Effector memory CD8-positive, alpha-beta T cell (primary cell): ENCODE measurements around the gene IL3RA.
"Not testable (repeated sequence)": the region's sequence is repeated elsewhere in the genome, so short reads cannot be mapped to it uniquely, and the experiment has no call there.

Experiments
- ATAC-seq: fragments of 150-1000 bp; cut with Tn5 transposase; replicated peaks from 2 replicates; pipeline ENCODE4 v1.10.0; 2021; ENCODE audit warnings: mild to moderate bottlenecking, moderate library complexity
- DNase-seq, 3 experiments: peaks; one replicate each; pipeline ENCODE4 v3.0.0; 2021
- H3K27ac Mint-ChIP-seq, 2 donors: one replicate each; pipeline ENCODE4 v1.8.0; 2022; ENCODE audit warnings: mild to moderate bottlenecking in 2 of 2, mixed read lengths in 2 of 2, moderate library complexity in 2 of 2
- H3K27me3 Mint-ChIP-seq, 2 donors: one replicate each; pipeline ENCODE4 v1.8.0; 2022; ENCODE audit warnings: mixed read lengths in 2 of 2
- H3K36me3 Mint-ChIP-seq: one replicate; pipeline ENCODE4 v1.8.0; 2022; ENCODE audit warnings: mild to moderate bottlenecking, moderate library complexity, mixed read lengths; ENCODE audit not compliant: insufficient read depth
- H3K4me1 Mint-ChIP-seq, 2 donors: one replicate each; pipeline ENCODE4 v1.8.0; 2022; ENCODE audit warnings: low read depth in 2 of 2, mixed read lengths in 2 of 2
- H3K4me3 Mint-ChIP-seq, 2 donors: one replicate each; pipeline ENCODE4 v1.8.0; 2022; ENCODE audit warnings: mild to moderate bottlenecking in 2 of 2, mixed read lengths in 2 of 2, moderate library complexity in 2 of 2
- H3K9me3 Mint-ChIP-seq, 2 donors: one replicate each; pipeline ENCODE4 v1.8.0; 2022; ENCODE audit warnings: mixed read lengths in 2 of 2

IL3RA gene

DNA sequence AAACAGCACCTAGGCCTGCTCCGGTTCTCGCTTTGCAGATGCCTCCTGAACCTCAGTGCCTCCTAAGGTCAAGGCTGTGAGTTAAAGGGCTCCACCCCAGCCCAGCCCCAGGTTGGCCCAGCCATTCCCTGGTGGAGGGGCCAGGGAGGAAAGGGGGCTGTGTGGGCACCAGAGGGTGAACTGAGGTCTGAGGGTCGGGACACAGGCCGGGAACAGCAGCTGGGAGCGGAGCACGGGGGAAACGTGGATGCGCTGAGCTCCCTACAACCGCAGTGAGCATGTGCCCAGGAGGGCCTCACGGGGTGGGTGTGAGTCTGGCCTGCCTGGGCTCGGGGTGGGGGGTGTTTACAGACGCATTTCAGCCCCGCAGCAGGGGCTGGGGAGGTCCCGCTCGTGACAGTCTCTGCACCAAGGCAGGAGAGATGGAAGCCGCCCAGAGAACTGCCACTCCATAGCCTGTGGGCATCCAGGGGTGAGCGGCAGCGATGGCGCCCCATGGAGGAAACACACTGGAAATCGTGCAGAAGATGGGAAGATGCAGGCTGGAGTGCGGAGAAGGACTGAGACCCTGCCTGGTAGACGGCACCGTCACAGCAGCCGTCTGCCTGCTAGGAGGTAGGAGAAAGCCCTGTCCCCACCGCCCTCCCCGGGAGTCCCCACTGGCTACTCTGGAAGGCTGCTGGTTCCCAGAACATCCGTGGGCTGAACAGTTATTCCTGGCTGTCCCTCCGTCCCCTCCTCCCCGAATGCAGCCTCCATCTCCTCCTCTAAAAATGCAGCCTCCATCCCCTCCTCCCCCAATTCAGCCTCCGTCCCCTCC, 65.2 kb downstream of the IL3RA start:
- H3K27me3 Mint-ChIP-seq = no peaks in the 10 kb centered on the region
- no peak overlapping the region for H3K4me3 Mint-ChIP-seq
- no peak overlapping the region for H3K27ac Mint-ChIP-seq
- H3K36me3 Mint-ChIP-seq = peaks cover 3% of the 10 kb centered on the region
- no peaks in the 10 kb centered on the region for H3K9me3 Mint-ChIP-seq
- no peak for DNase-seq
- no peak for ATAC-seq
- H3K4me1 Mint-ChIP-seq = peaks cover under 1 to 2% of the 10 kb centered on the region in 2 donors

GRCh38 chrX:1403228-1403627, 66.6 kb downstream of the IL3RA start:
- no peak overlapping the region for H3K27ac Mint-ChIP-seq
- no peaks in the 10 kb centered on the region for H3K27me3 Mint-ChIP-seq
- H3K36me3 Mint-ChIP-seq = no peaks in the 10 kb centered on the region
- no peak for DNase-seq
- no peaks in the 10 kb centered on the region for H3K4me1 Mint-ChIP-seq
- no peak for ATAC-seq
- H3K9me3 Mint-ChIP-seq = no peaks in the 10 kb centered on the region
- H3K4me3 Mint-ChIP-seq = no peak overlapping the region

DNA sequence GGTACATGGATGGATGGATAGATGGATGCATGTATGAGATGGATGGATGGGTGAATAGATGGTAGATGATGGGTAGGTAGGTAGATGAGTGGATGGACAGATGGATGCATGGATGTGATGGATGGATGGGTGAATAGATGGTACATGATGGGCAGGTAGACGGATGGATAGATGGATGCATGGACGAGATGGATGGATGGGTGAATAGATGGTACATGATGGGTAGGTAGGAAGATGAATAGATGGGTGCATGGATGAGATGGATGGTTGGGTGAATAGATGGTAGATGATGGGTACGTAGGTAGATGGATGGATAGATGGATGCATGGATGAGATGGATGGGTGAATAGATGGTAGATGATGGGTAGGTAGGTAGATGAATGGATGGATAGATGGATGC, 67.3 kb downstream of the IL3RA start:
- not testable (repeated sequence) for H3K4me3 Mint-ChIP-seq, H3K9me3 Mint-ChIP-seq, ATAC-seq, H3K36me3 Mint-ChIP-seq, DNase-seq, H3K4me1 Mint-ChIP-seq, H3K27ac Mint-ChIP-seq, H3K27me3 Mint-ChIP-seq

- H3K27me3 Mint-ChIP-seq, H3K4me3 Mint-ChIP-seq, H3K9me3 Mint-ChIP-seq, H3K4me1 Mint-ChIP-seq, H3K27ac Mint-ChIP-seq, ATAC-seq, H3K36me3 Mint-ChIP-seq, DNase-seq: not testable (repeated sequence)
Observed at GRCh38 chrX:1405769-1406168, 69.2 kb downstream of the IL3RA start.

- ATAC-seq = no peak
- Mint-ChIP-seq H3K4me3 (no peak overlapping the region), H3K36me3 (peaks cover under 1% of the 10 kb centered on the region), H3K27ac (no peak overlapping the region), H3K27me3 (no peaks in the 10 kb centered on the region), H3K9me3 (no peaks in the 10 kb centered on the region), H3K4me1 (no peaks in the 10 kb centered on the region)
- DNase-seq = no peak
Observed at GRCh38 chrX:1407035-1407434, 70.5 kb downstream of the IL3RA start.

GRCh38 chrX:1411326-1411725, 74.7 kb downstream of the IL3RA start:
- no peaks in the 10 kb centered on the region for H3K9me3 Mint-ChIP-seq
- ATAC-seq = no peak
- no peak for DNase-seq
- no peak overlapping the region for H3K4me3 Mint-ChIP-seq
- H3K27ac Mint-ChIP-seq = no peak overlapping the region
- H3K4me1 Mint-ChIP-seq = peaks cover 0 to 4% of the 10 kb centered on the region in 2 donors
- peaks cover 9% of the 10 kb centered on the region for H3K36me3 Mint-ChIP-seq
- H3K27me3 Mint-ChIP-seq = no peaks in the 10 kb centered on the region

GRCh38 chrX:1412551-1413161, 76.1 kb downstream of the IL3RA start:
- Mint-ChIP-seq H3K36me3 (peaks cover 9% of the 10 kb centered on the region), H3K27ac (no peak overlapping the region), H3K27me3 (no peaks in the 10 kb centered on the region), H3K4me1 (peaks cover 0 to 4% of the 10 kb centered on the region in 2 donors), H3K4me3 (no peak overlapping the region), H3K9me3 (no peaks in the 10 kb centered on the region)
- DNase-seq (no peak), ATAC-seq (no peak)

- no peak overlapping the region for H3K27ac Mint-ChIP-seq
- peaks cover 0 to 4% of the 10 kb centered on the region in 2 donors for H3K9me3 Mint-ChIP-seq
- H3K27me3 Mint-ChIP-seq = no peaks in the 10 kb centered on the region
- ATAC-seq (no peak), DNase-seq (no peak)
- H3K36me3 Mint-ChIP-seq = peaks cover 9% of the 10 kb centered on the region
- H3K4me3 Mint-ChIP-seq = no peak overlapping the region
- peaks cover 0 to 13% of the 10 kb centered on the region in 2 donors for H3K4me1 Mint-ChIP-seq
Observed at GRCh38 chrX:1416327-1416784, 79.8 kb downstream of the IL3RA start.

GRCh38 chrX:1416965-1417760, 80.6 kb downstream of the IL3RA start:
- H3K4me3 Mint-ChIP-seq = no peak overlapping the region
- ATAC-seq (no peak), DNase-seq (no peak)
- H3K36me3 Mint-ChIP-seq = peaks cover 7% of the 10 kb centered on the region
- H3K27me3 Mint-ChIP-seq = no peaks in the 10 kb centered on the region
- peaks cover 0 to 4% of the 10 kb centered on the region in 2 donors for H3K9me3 Mint-ChIP-seq
- H3K4me1 Mint-ChIP-seq = peaks cover 0 to 13% of the 10 kb centered on the region in 2 donors
- no peak overlapping the region for H3K27ac Mint-ChIP-seq

DNA sequence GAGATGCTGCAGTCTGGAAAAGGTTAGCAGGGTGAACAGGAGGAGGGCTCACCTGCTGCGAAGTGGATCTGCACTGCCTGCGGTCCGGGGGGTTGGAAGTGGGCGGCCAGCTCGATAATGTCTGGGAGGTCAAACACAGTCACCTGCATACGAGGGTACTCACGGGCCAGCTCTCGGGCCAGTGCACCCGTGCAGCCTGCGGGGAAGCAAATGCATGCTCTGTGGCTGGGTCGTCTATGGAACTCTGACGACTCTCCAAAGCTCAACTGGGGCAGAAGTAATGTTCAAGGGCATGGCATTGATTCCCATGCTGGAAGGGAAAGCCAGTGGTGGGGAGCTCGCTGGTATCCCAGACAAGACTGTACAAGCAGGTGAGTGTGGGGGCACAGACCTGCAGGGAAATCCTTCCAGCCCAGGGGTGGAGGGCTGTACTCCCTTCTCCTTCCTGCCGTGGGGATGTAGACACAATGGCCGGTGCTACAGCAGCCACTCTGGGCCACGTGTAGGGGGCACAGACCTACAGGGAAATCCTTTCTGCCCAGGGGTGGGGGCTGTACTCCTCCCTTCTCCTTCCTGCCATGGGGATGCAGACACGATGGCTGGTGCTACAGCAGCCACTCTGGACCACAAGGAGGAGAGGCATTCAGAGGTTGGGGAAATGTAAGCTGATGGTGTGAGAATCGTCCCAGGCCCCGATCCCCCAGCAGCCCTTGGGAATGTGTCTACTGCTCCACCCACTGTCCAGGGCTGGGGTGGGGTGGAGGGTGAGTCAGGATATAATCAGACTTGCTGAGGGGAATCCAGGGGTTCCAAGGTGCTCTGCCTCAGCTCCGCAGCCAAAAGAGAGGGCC, 81.6 kb downstream of the IL3RA start:
- Mint-ChIP-seq H3K4me1 (peaks cover 0 to 13% of the 10 kb centered on the region in 2 donors), H3K36me3 (peaks cover 6% of the 10 kb centered on the region), H3K27me3 (no peaks in the 10 kb centered on the region), H3K27ac (no peak overlapping the region), H3K9me3 (peaks cover 0 to 4% of the 10 kb centered on the region in 2 donors), H3K4me3 (no peak overlapping the region)
- ATAC-seq = no peak
- DNase-seq = no peak

GRCh38 chrX:1418901-1419544, 82.4 kb downstream of the IL3RA start:
- H3K4me3 Mint-ChIP-seq = no peak overlapping the region
- DNase-seq = no peak
- no peaks in the 10 kb centered on the region for H3K27me3 Mint-ChIP-seq
- H3K27ac Mint-ChIP-seq = peak overlapping the region in 1 of 2 donors; percentile 11
- peaks cover 6 to 12% of the 10 kb centered on the region in 2 donors for H3K9me3 Mint-ChIP-seq
- H3K4me1 Mint-ChIP-seq = peaks cover 0 to 10% of the 10 kb centered on the region in 2 donors
- ATAC-seq = no peak
- H3K36me3 Mint-ChIP-seq = peaks cover 8% of the 10 kb centered on the region

GRCh38 chrX:1419545-1420355, 83.2 kb downstream of the IL3RA start:
- Mint-ChIP-seq H3K36me3 (peaks cover 8% of the 10 kb centered on the region), H3K9me3 (peaks cover 13 to 17% of the 10 kb centered on the region in 2 donors), H3K4me3 (no peak overlapping the region), H3K27me3 (no peaks in the 10 kb centered on the region), H3K27ac (peak overlapping the region; percentile 4 to 67), H3K4me1 (peaks cover 0 to 9% of the 10 kb centered on the region in 2 donors)
- ATAC-seq (no peak), DNase-seq (no peak)
